Measurements from ENCODE around the gene GPX8. TPM values are rescaled to one million over a fixed set of nuclear protein-coding genes. Genes with fewer than 3 reads are reported as not detected.

Gene GPX8
- 12.0 and 12.1 TPM in 2 replicates for total RNA-seq

GRCh38 chr5:55159763-55160492 lies at the start of gene GPX8:
Gene GPX8, plus strand, starts transcription at chr5:55160171. Its CDS starts 22 bp downstream, at chr5:55160193.
- Histone ChIP-seq H3K4me3 (ENCODE audit: low read depth, low read length) (peak within 1 kb of the TSS; percentile 56), H3K27me3 (ENCODE audit: control insufficient read depth, insufficient read depth, low read length) (no peaks in the 10 kb centered on the region), H3K36me3 (ENCODE audit: control insufficient read depth, insufficient read depth, low read length) (peaks cover 1% of the 10 kb centered on the region)
- DNase-seq (ENCODE audit: low read depth): peak; percentile 85
- peak; percentile 48 for TF ChIP-seq CTCF (IDR thresholded peaks at IDR 0.05; ENCODE audit: insufficient read depth, low read length, severe bottlenecking)
- no peak for FAIRE-seq

GRCh38 chr5:55110217-55110616 lies 49.8 kb upstream of the GPX8 start:
- no peaks in the 10 kb centered on the region for H3K36me3 ChIP-seq (ENCODE audit: control insufficient read depth, insufficient read depth, low read length)
- no peaks in the 10 kb centered on the region for H3K27me3 ChIP-seq (ENCODE audit: control insufficient read depth, insufficient read depth, low read length)
- FAIRE-seq (no peak), DNase-seq (ENCODE audit: low read depth) (no peak)
- TF ChIP-seq CTCF (IDR thresholded peaks at IDR 0.05; ENCODE audit: insufficient read depth, low read length, severe bottlenecking): no peak
- no peak overlapping the region for H3K4me3 ChIP-seq (ENCODE audit: low read depth, low read length)

- FAIRE-seq (peak; percentile 40), DNase-seq (ENCODE audit: low read depth) (no peak)
- Histone ChIP-seq H3K27me3 (ENCODE audit: control insufficient read depth, insufficient read depth, low read length) (no peaks in the 10 kb centered on the region), H3K36me3 (ENCODE audit: control insufficient read depth, insufficient read depth, low read length) (no peaks in the 10 kb centered on the region), H3K4me3 (ENCODE audit: low read depth, low read length) (no peak overlapping the region)
- TF ChIP-seq CTCF (IDR thresholded peaks at IDR 0.05; ENCODE audit: insufficient read depth, low read length, severe bottlenecking): no peak
These were observed 46.6 kb upstream of the GPX8 start for GRCh38 chr5:55113327-55113726.

- TF ChIP-seq CTCF (IDR thresholded peaks at IDR 0.05; ENCODE audit: insufficient read depth, low read length, severe bottlenecking): no peak
- DNase-seq (ENCODE audit: low read depth) (no peak), FAIRE-seq (peak; percentile 13)
These were observed 45.9 kb upstream of the GPX8 start for GRCh38 chr5:55114061-55114460.

GRCh38 chr5:55123365-55123764 lies 36.6 kb upstream of the GPX8 start:
- DNase-seq (ENCODE audit: low read depth): no peak
- no peak for TF ChIP-seq CTCF (IDR thresholded peaks at IDR 0.05; ENCODE audit: insufficient read depth, low read length, severe bottlenecking)
- FAIRE-seq: no peak
- Histone ChIP-seq H3K4me3 (ENCODE audit: low read depth, low read length) (no peak overlapping the region), H3K27me3 (ENCODE audit: control insufficient read depth, insufficient read depth, low read length) (no peaks in the 10 kb centered on the region), H3K36me3 (ENCODE audit: control insufficient read depth, insufficient read depth, low read length) (no peaks in the 10 kb centered on the region)

More at GRCh38 chr5:55114061-55114460, 45.9 kb upstream of the GPX8 start:
- Histone ChIP-seq H3K4me3 (ENCODE audit: low read depth, low read length) (no peak overlapping the region), H3K36me3 (ENCODE audit: control insufficient read depth, insufficient read depth, low read length) (no peaks in the 10 kb centered on the region), H3K27me3 (ENCODE audit: control insufficient read depth, insufficient read depth, low read length) (no peaks in the 10 kb centered on the region)

Measured in bronchial epithelial cell (primary cell).